H1 (cell line): ENCODE measurements around the gene CSF1. TPM values are rescaled to one million over a fixed set of nuclear protein-coding genes. Genes with fewer than 3 reads are reported as not detected.

Source experiments
- EZH2 ChIP-seq: fragments of 200-600 bp; sonication (generic); IDR thresholded peaks from 2 replicates; pipeline ENCODE4 v1.7.1; 2012; ENCODE audit warnings: low read depth, mild to moderate bottlenecking, moderate library complexity, low read length, inconsistent platforms; ENCODE audit not compliant: severe bottlenecking
- POU5F1 ChIP-seq: IDR thresholded peaks from 2 replicates; pipeline ENCODE4 v1.6.1; 2011; ENCODE audit warnings: low read depth, mild to moderate bottlenecking, low read length, moderate library complexity
- SAP30 ChIP-seq: fragments of 300-600 bp; sonication (generic); IDR thresholded peaks from 2 replicates; pipeline ENCODE4 v1.7.1; 2012; ENCODE audit warnings: low read length, moderate library complexity, mild to moderate bottlenecking, inconsistent platforms; ENCODE audit not compliant: insufficient read depth, insufficient replicate concordance
- SUZ12 ChIP-seq: fragments of 200-600 bp; sonication (generic); IDR thresholded peaks from 2 replicates; pipeline ENCODE4 v1.6.1; 2012; ENCODE audit warnings: mild to moderate bottlenecking, inconsistent platforms, low read length, moderate library complexity, mixed read lengths
- polyA plus RNA-seq, 7 experiments: library from polyadenylated mRNA; depleted of rRNA in 3 of 7; stranded (reverse) in 5 of 7; unstranded in 2 of 7; fragments of >200 nt in 5 of 7; fragments of 200-250 nt in 2 of 7; gene quantifications; 1 replicate in 5 of 7; 2 replicates in 1 of 7; 4 replicates in 1 of 7; pipeline versions ENCODE4 v1.2.1 to v1.2.3, GENCODE V29; 2011 to 2013; ENCODE audit warnings: missing spikeins in 2 of 7, mixed read lengths in 2 of 7
- total RNA-seq: library from RNA; stranded (reverse); fragmentation: NEBNext Ultra II Directional; extraction: Animal tissue kit (Norgen Biotek cat#: 25700); gene quantifications from 2 replicates; pipeline ENCODE4 v1.2.1, GENCODE V29; 2021

The CSF1 gene
- total and polyA plus RNA-seq, 2 of the 8 experiments (the other 6 are each of a cell fraction or from before 2014, with no cell fraction given) = 3.3 to 5.4 TPM

- TF ChIP-seq SUZ12 = no peak
- TF ChIP-seq SAP30 = no peak
- TF ChIP-seq EZH2 = no peak
- TF ChIP-seq POU5F1 = no peak
Measured at GRCh38 chr1:109933856-109934711, 23.4 kb downstream of the CSF1 start (continued).
